Peyer's patch (tissue), 4 donors: Measurements from ENCODE around the gene CCT6A. TPM values are rescaled to one million over a fixed set of nuclear protein-coding genes. Genes with fewer than 3 reads are reported as not detected.
"Not testable (repeated sequence)": the region's sequence is repeated elsewhere in the genome, so short reads cannot be mapped to it uniquely, and the experiment has no call there.

Experiments
- DNase-seq, 3 donors: peaks; one replicate each; pipeline ENCODE4 v3.0.0-alpha.2; 2017 to 2019
- H3K27ac ChIP-seq, 4 donors: fragments of 200-600 bp; sonication (generic); one replicate each; pipeline ENCODE4 v1.5.1; 2016 to 2019
- H3K27me3 ChIP-seq, 2 donors: fragments of 200-600 bp; sonication (generic); one replicate each; pipeline ENCODE4 v1.5.1; 2019
- H3K36me3 ChIP-seq, 3 donors: fragments of 200-600 bp; sonication (generic); one replicate each; pipeline ENCODE4 v1.5.1; 2016 to 2019
- H3K4me1 ChIP-seq, 4 donors: fragments of 200-600 bp; sonication (generic); one replicate each; pipeline ENCODE4 v1.5.1; 2016 to 2019
- H3K4me3 ChIP-seq, 4 donors: fragments of 200-600 bp; sonication (generic); 1 replicate in 3 of 4; 2 replicates in 1 of 4; pipeline ENCODE4 v1.5.1; 2016 to 2019; ENCODE audit warnings: mild to moderate bottlenecking in 1 of 4
- H3K9me3 ChIP-seq, 4 donors: fragments of 200-600 bp; sonication (generic); one replicate each; pipeline ENCODE4 v1.5.1; 2016 to 2019; ENCODE audit warnings: mild to moderate bottlenecking in 1 of 4
- CTCF ChIP-seq, 6 experiments: fragments of 450-650 bp in 4 of 6; fragments of 200-600 bp in 2 of 6; sonication (generic) in 1 of 6; IDR thresholded peaks; one replicate each; pipeline ENCODE4 v1.5.1; 2017 to 2019; ENCODE audit warnings: antibody characterized with exemption in 6 of 6, mild to moderate bottlenecking in 3 of 6, moderate library complexity in 1 of 6
- POLR2A ChIP-seq, 2 donors: fragments of 450-650 bp; IDR thresholded peaks; one replicate each; pipeline ENCODE4 v1.5.1; 2017; ENCODE audit warnings: antibody characterized with exemption in 2 of 2, mild to moderate bottlenecking in 2 of 2, moderate library complexity in 2 of 2
- total RNA-seq, 4 donors: library from RNA; depleted of rRNA; stranded (reverse); fragments of >200 nt; gene quantifications; one replicate each; pipeline ENCODE4 v1.1.0, GENCODE V29; 2016

CCT6A gene
- total RNA-seq, 4 donors from 2014 or later = 61.3 to 150 (median 79.5) TPM

DNA sequence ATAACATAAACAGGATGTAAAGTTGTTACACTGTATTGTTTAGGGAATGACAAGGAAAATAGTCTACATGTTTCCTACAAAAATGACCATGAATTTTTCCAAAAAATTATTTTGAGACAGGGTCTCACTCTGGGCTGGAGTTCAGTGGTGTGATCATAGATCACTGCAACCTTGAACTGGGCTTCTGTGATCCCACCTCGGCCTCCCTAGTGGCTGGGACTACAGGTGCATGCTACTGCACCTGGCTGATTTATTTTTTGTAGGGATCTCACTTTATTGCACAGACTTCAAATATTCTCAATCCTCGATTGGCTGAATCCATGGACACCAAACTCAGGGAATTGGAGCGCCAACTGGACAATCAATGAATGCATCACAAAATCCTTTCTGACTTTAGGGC is 48.1 kb downstream of the CCT6A start:
- Histone ChIP-seq H3K9me3 (no peaks in the 10 kb centered on the region), H3K36me3 (peaks cover 0 to 49% (median 0%) of the 10 kb centered on the region in 3 donors), H3K4me3 (no peak overlapping the region), H3K27ac (no peak overlapping the region), H3K4me1 (peaks cover 0 to 1% (median 0%) of the 10 kb centered on the region in 4 donors), H3K27me3 (no peaks in the 10 kb centered on the region)
- TF ChIP-seq POLR2A (IDR thresholded peaks at IDR 0.05) (no peak), CTCF (IDR thresholded peaks at IDR 0.05) (no peak)
- no peak for DNase-seq

- H3K27me3 ChIP-seq, H3K4me3 ChIP-seq, H3K4me1 ChIP-seq, H3K9me3 ChIP-seq, H3K27ac ChIP-seq: not testable (repeated sequence)
- peak in 1 of 3 donors; percentile 3 for DNase-seq
- H3K36me3 ChIP-seq = peaks cover 0 to 49% (median 0%) of the 10 kb centered on the region in 3 donors
Measured at GRCh38 chr7:56104138-56104537, 52.6 kb downstream of the CCT6A start.

DNA sequence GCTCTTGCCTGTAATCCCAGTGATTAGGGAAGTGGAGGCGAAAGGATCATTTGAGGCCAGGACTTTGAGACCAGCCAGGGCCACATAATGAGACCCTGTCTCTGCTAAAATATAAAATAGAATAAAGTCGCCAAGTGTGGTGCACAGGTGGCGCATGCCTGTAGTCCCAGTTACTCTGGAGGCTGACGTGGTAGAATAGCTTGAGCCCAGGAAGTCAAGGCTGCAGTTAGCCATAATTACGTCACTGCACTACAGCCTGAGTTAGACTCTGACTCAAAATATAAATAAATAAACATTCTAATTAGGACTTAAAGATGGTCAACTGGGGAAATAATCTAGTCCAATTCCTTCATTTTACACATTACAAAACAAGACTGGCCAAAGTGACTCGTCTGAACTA is 53.9 kb downstream of the CCT6A start:
- DNase-seq = peak in 1 of 3 donors; percentile 56
- Histone ChIP-seq H3K27me3 (no peaks in the 10 kb centered on the region), H3K4me3 (peak overlapping the region; percentile 71 to 92 (median 79)), H3K27ac (peak overlapping the region; percentile 82 to 96 (median 90)), H3K9me3 (no peaks in the 10 kb centered on the region), H3K4me1 (peaks cover 3 to 9% (median 4%) of the 10 kb centered on the region in 4 donors), H3K36me3 (peaks cover 0 to 39% (median 0%) of the 10 kb centered on the region in 3 donors)
- TF ChIP-seq POLR2A (IDR thresholded peaks at IDR 0.05) = no peak
- no peak for TF ChIP-seq CTCF (IDR thresholded peaks at IDR 0.05)

DNA sequence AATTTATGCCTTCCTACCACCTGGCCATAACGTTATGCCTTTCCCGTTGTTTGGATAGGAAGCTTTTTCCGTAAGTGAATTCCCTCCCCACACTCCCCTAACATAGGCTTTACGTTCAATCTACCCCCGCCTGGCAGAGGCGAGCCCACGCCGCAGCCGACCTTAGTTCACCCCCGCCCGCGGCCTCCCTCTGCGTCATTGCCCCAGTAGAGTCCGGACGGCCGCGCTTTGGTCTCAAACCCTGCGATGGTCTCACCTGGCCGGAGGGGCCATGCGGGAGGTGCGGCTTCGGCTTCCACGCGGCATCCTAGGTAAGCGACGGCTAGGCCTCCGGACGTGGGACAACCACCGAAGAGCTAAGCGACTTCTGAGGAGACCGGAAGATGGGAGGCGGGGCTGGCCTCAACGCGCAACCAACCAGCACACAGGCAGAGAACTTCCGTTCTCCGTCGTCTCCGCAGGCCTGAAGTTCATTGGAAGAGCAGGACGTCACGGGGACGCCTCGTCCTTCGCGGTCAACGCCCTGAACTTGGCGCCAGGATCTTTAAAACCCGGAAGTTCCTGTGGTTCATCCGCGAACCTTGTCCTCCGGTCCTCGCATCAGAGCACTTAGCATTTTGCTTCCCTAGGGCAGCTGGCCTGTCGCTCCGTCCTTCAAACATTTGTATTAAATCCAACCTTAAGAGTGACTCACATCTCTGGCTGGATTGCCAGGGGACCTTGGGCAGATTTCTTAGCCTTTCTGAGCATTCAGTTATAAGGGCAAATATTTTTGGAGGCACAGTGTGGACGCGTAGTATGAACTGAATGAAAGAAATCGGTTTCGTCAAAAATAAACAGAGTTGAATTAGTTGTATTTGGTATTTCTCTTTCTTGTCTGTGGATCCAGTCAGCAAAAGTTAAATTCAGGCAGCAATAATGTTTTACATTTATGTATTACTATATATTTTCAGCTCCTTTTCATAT is 54.8 kb downstream of the CCT6A start, which contains the start of gene CHCHD2:
Gene CHCHD2 (minus strand): TSS at position 369 of the 966 bp plus-strand sequence. CDS start 63 bp downstream, at position 306.
- no peaks in the 10 kb centered on the region for H3K27me3 ChIP-seq

GRCh38 chr7:56107954-56108258 is 56.3 kb downstream of the CCT6A start:
- H3K36me3 ChIP-seq = peaks cover 0 to 15% (median 0%) of the 10 kb centered on the region in 3 donors
- DNase-seq = no peak
- no peak overlapping the region for H3K27ac ChIP-seq
- peaks cover 3 to 9% (median 4%) of the 10 kb centered on the region in 4 donors for H3K4me1 ChIP-seq
- TF ChIP-seq POLR2A (IDR thresholded peaks at IDR 0.05) = no peak
- no peak for TF ChIP-seq CTCF (IDR thresholded peaks at IDR 0.05)
- no peak overlapping the region for H3K4me3 ChIP-seq
- H3K9me3 ChIP-seq = no peaks in the 10 kb centered on the region
- H3K27me3 ChIP-seq = no peaks in the 10 kb centered on the region

More for the DNA sequence above, 54.8 kb downstream of the CCT6A start, which contains the start of gene CHCHD2:
- H3K4me3 ChIP-seq = peak within 1 kb of the TSS; percentile 71 to 92 (median 79)
- H3K9me3 ChIP-seq = no peaks in the 10 kb centered on the region
- H3K4me1 ChIP-seq = peaks cover 3 to 9% (median 4%) of the 10 kb centered on the region in 4 donors
- peak within 1 kb of the TSS; percentile 82 to 96 (median 90) for H3K27ac ChIP-seq
- peak; percentile 94 to 99 (median 95) for DNase-seq
- H3K36me3 ChIP-seq = peaks cover 0 to 30% (median 0%) of the 10 kb centered on the region in 3 donors
- TF ChIP-seq POLR2A (IDR thresholded peaks at IDR 0.05) = peak; percentile 91 to 93
- TF ChIP-seq CTCF (IDR thresholded peaks at IDR 0.05) = no peak

DNA sequence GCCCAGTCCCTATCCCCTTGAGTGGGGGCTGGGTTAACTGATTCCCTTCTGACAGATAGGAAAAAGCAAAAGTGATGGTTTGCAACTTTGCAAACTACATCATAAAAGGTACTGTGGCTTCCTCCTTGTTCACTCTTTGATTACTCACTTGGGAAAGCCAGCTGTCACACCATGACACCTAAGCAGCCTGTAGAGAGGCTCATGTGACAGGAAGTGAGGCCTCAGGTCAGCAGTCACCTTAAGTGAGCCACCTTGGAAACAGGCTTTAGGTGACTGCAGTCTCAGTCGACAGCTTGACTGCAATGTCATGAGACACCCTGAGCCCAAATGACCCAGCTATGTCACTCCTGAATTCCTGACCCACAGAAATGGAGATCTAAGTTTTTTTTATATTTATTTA is 59.0 kb downstream of the CCT6A start:
- Histone ChIP-seq H3K4me3 (no peak overlapping the region), H3K9me3 (no peaks in the 10 kb centered on the region), H3K36me3 (no peaks in the 10 kb centered on the region), H3K27ac (no peak overlapping the region), H3K27me3 (no peaks in the 10 kb centered on the region), H3K4me1 (no peaks in the 10 kb centered on the region)
- no peak for TF ChIP-seq CTCF (IDR thresholded peaks at IDR 0.05)
- TF ChIP-seq POLR2A (IDR thresholded peaks at IDR 0.05) = no peak
- DNase-seq = peak in 1 of 3 donors; percentile 0

GRCh38 chr7:56112244-56112643 is 60.7 kb downstream of the CCT6A start:
- not testable (repeated sequence) for H3K9me3 ChIP-seq, H3K36me3 ChIP-seq, H3K27ac ChIP-seq, H3K4me1 ChIP-seq, H3K4me3 ChIP-seq, H3K27me3 ChIP-seq, DNase-seq
